GM12878 (cell line): ENCODE results near the gene GCSAML.

Experiments
- CHD2 ChIP-seq: IDR thresholded peaks from 2 replicates; pipeline ENCODE4 v1.6.1; 2011; ENCODE audit warnings: low read depth, low read length, improper control_type of control experiment, borderline replicate concordance
- EZH2 ChIP-seq: IDR thresholded peaks from 2 replicates; pipeline ENCODE4 v1.6.1; 2012; ENCODE audit warnings: low read depth, mild to moderate bottlenecking, control low read depth, inconsistent platforms, low read length, borderline replicate concordance; ENCODE audit not compliant: control insufficient read depth
- HDAC6 ChIP-seq: fragments of 200-600 bp; sonication (generic); IDR thresholded peaks from one replicate; pipeline ENCODE4 v1.8.0; 2017; ENCODE audit warnings: antibody characterized with exemption; ENCODE audit not compliant: unreplicated experiment
- POU2F2 ChIP-seq: IDR thresholded peaks from 3 replicates; pipeline ENCODE4 v1.6.1; 2011; ENCODE audit warnings: low read depth, mild to moderate bottlenecking, low read length, borderline replicate concordance
- SRF ChIP-seq, 2 experiments: IDR thresholded peaks; 2 replicates each; pipeline ENCODE4 v1.6.1; 2011; ENCODE audit warnings: low read depth in 2 of 2, low read length in 2 of 2, mild to moderate bottlenecking in 1 of 2, moderate library complexity in 1 of 2
- TAF1 ChIP-seq: IDR thresholded peaks from 2 replicates; pipeline ENCODE4 v1.6.1; 2011; ENCODE audit warnings: mild to moderate bottlenecking, low read depth, low read length, borderline replicate concordance
- ZNF24 ChIP-seq: fragments of 450-650 bp; IDR thresholded peaks from 2 replicates; pipeline ENCODE4 v1.6.1; 2017; ENCODE audit warnings: antibody characterized with exemption, mild to moderate bottlenecking
- TF ChIP-seq, protein P1 (sequence below), 3 experiments: IDR thresholded peaks in 2 of 3; conservative IDR thresholded peaks in 1 of 3; 2 replicates each; pipeline ENCODE4 v1.5.1; 2011; ENCODE audit warnings: low read depth in 3 of 3, low read length in 3 of 3, mild to moderate bottlenecking in 3 of 3, control low read depth in 2 of 3, moderate library complexity in 2 of 3, inconsistent platforms in 1 of 3, mixed read lengths in 1 of 3; ENCODE audit not compliant: control insufficient read depth in 2 of 3, insufficient read depth in 1 of 3; ENCODE audit errors: extremely low read depth in 1 of 3

DNA sequence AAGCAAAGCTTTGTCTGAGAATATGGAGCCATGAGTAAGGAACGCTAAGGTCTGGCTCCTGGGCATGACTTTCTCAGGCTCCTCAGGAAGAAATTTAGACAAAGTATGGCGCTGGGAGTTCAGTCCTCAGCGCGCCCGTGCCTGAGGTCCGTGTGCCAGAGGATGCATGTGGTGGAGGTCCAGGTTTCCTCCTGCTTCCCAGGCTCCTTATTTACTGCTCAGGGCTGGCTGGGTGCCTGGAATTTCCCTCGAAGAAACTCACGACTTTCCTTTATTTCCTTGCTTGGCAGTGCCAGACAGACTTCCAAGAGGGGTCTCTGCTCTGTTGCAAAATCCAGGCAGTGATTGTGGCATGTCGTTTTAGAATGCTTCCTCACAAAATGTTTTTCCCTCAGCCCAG lies 13.3 kb downstream of the GCSAML start:
- no peak for TF ChIP-seq HDAC6
- TF ChIP-seq, protein P1, sequence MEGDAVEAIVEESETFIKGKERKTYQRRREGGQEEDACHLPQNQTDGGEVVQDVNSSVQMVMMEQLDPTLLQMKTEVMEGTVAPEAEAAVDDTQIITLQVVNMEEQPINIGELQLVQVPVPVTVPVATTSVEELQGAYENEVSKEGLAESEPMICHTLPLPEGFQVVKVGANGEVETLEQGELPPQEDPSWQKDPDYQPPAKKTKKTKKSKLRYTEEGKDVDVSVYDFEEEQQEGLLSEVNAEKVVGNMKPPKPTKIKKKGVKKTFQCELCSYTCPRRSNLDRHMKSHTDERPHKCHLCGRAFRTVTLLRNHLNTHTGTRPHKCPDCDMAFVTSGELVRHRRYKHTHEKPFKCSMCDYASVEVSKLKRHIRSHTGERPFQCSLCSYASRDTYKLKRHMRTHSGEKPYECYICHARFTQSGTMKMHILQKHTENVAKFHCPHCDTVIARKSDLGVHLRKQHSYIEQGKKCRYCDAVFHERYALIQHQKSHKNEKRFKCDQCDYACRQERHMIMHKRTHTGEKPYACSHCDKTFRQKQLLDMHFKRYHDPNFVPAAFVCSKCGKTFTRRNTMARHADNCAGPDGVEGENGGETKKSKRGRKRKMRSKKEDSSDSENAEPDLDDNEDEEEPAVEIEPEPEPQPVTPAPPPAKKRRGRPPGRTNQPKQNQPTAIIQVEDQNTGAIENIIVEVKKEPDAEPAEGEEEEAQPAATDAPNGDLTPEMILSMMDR (IDR thresholded peaks at IDR 0.05 in 2 of 3, conservative IDR thresholded peaks at IDR 0.05 in 1 of 3; ENCODE audit: control insufficient read depth in 2 of 3, extremely low read depth in 1 of 3, insufficient read depth in 1 of 3, low read depth in 3 of 3, low read length in 3 of 3): no peak
- TF ChIP-seq CHD2: no peak
- TF ChIP-seq POU2F2: no peak
- no peak for TF ChIP-seq SRF (IDR thresholded peaks at IDR 0.05; ENCODE audit: low read depth in 2 of 2, low read length in 2 of 2)
- TF ChIP-seq EZH2: no peak
- TF ChIP-seq ZNF24: no peak
- no peak for TF ChIP-seq TAF1
